HG02571 (cell line): Measurements from ENCODE around the gene CDKAL1.
A peak's percentile ranks its signal among the peaks of the same experiment; 100 is the strongest.

Experiments
- ATAC-seq: cut with Tn5 transposase; IDR thresholded peaks from one replicate; pipeline ENCODE4 v1.9.1; 2021; ENCODE audit warnings: mild to moderate bottlenecking, moderate library complexity; ENCODE audit not compliant: unreplicated experiment

CDKAL1 gene

GRCh38 chr6:20868397-20869096 is 334.3 kb downstream of the CDKAL1 start:
- no peak for ATAC-seq

DNA sequence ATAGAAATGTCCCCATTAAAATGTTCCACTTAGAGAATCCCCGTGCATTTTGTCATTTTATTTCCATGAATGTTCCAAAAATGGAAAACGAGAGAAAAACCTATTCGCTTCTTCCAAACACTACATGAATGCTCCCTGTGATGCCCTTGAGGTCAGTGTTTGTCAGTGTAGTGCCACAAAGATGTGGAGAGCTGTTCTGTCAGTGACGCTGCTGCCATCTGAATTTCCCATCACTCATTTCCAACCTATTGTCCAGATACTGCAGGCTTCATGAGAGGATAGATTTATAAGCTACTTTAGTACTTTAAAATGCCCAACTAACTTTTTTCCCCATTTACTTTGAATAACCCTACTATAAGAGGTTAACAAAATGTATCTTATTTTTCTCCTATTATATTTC is 335.8 kb downstream of the CDKAL1 start:
- no peak for ATAC-seq

GRCh38 chr6:20870493-20870892 is 336.2 kb downstream of the CDKAL1 start:
- no peak for ATAC-seq

DNA sequence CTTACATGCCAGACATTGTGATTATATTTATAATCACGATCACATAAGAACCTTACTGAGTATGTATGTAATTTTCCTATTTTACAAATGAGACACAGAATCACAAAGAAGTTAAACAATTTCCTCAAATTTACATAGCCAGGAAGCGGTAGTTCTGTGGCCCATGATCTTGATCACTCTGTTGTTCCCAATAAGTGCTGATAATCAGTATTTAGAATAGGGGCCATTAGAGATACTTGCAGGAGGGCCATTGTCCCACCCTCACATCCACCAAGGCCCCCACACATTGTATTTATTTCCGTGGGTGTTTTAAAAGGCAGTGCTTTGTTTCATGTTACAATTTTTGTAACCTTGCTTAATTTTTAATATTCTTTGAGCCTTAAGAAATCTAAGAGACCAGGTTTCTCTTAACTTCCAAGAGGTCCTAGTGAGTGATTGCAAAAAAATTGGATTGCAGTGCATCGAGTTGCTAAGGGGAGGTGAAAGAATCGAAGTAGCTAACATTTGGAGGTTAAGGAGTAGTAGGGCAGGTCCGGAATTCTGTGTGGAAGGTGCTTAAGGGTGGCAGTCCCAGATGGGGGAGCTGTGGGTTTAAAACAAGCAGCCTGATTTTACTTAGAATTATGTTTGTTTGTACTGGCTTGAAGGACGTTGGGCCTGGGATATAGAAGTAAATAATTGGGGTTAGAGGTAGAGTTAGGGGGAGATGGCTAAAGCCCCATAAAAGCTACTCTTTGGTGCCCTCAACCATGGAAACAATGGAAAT is 339.4 kb downstream of the CDKAL1 start:
- ATAC-seq = no peak

DNA sequence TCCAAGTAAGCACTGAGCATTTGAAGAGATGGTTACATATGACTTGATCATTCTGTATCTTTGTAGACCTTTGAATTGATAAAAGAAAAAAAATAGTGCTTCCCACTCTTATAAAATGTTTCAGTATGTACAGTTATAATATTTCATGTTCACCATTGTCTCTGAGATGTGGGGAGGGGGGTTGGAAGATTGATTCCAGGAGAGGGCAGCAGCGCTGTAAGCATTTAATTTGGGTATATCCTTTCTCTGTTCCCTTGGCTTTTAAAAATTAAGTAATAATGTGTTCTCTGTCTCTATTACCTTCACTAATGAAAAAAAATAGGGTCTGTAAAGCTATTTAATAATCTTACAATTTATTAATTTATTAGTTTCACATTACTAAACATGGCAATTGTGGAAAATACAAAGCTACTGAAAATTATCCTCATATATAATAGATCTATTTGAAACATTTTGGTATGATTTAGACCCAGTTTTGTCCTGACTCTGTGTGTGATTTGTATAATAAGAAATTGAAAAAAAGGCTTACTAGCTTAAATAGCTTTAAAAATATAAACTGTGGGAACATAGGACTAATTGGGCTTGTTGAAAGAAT is 341.2 kb downstream of the CDKAL1 start:
- no peak for ATAC-seq

DNA sequence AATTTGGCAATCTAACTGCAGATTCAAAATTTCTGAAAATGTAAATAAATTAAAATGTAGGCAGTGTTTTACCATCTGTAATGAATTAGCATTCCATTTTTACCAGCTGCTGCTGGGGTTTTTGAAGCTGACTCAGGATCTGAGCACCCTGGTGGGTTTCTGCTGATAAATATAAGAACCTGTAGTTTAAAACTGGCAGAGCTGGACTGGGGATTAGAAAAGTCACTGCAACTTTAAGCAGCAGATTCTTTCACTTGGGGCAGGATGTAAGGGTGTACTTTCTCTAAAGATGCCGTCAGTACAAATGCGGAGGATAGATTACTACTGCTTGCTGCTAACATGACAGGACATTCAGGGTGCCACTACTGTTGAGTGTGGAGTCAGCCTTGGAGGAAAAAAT is 341.8 kb downstream of the CDKAL1 start:
- ATAC-seq = no peak

GRCh38 chr6:20876561-20876960 is 342.3 kb downstream of the CDKAL1 start:
- no peak for ATAC-seq

DNA sequence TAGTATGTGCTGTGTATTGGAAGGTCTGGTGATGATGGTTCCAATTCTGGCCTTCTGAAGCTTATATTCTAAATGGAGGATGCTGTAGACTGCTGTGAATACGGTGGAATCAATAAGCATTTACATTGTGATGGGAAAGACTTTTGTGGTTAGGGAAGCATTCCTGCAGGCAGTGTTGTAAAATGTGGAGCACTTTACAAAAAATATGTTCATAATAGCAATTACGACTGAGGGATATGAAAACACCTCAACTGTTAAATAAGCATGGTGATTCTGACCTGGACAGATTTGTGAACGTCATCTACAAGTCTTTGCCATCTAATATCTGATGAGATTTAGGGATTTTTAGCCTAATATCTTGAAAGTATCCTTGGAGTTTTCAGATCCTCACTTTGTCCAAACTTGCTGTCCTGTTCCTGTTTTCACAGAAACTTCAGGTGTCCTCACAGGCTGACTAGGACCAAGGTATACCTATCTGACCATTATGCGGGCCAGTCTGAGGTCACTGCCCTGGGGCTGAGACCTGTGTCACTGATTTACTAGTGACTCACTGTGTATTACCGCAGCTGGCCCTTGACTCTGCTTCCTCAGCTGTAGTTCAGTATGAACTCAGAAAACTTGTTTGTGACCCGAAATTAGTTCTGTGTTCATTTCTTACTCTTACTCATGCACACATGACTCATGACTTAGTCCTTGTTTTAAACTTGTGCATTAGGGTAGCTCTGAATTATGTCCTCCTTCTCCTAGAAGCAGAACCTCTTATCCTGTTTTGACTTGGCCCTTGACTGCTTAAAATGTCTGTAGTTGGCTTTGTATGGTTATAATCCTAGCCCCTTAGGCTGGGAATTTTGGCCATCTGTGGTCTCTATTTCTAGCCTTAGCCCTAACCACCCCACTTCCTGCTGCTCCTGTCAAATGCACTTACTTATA is 343.0 kb downstream of the CDKAL1 start:
- ATAC-seq = peak; percentile 98

DNA sequence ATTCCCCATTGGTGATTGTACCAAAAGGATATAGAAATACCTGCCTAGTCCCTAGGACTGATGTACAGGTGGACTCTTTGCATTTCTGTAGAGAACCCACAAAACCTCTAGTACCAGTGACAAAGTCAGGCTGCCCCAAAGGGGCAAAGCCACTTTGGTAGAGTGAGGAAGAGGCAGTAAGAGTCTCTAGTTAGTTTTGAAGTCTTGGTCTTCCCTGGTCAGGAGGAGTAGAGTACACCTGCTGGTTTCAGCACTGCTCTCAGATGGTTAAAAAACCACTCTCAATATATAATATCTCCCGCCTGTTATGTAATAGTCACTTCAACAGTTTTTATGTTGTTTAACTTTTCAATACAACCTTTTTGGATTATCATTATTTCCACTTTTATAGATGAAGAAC is 344.9 kb downstream of the CDKAL1 start:
- peak; percentile 23 for ATAC-seq

DNA sequence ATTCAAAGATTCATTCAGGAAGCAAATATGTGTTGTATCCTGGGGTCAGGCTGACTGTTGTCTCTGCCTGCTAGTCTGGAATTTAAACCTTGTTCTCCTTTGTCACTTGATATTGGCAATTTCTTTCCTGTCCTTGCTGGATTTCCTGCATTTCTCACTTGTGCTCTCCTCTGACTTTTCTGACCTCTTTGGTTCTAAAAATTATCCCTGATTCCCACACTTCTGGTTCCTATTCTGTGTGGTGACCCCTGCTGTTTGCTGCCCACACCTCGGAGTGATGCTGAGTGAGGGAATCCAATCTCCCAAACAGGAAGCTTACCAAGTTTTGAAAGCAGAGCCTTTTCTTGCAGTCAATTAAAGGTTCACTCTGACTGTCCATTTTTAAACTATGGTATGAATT is 345.3 kb downstream of the CDKAL1 start:
- no peak for ATAC-seq

GRCh38 chr6:20881365-20881764 is 347.1 kb downstream of the CDKAL1 start:
- no peak for ATAC-seq

DNA sequence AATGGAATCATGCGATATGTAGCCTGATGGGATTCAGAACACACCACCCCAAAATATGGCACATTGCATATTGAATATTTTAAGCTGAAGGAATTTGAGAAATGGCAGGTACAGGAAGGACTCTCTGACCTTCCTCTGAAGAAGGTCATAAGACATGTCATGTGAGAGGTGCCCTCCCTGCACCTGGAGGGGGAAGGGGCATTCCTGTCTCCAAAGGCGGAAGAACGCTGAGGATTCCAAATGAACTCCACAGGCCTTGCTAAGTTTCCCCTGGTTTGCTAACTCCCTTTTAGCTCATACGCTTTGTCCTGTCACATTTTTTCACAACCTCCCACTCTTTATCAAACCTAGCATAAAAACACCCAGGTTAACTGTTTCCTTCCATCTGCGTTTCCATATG is 347.8 kb downstream of the CDKAL1 start:
- ATAC-seq = no peak

- ATAC-seq = no peak
Observed at GRCh38 chr6:20885076-20885475, 350.8 kb downstream of the CDKAL1 start.

DNA sequence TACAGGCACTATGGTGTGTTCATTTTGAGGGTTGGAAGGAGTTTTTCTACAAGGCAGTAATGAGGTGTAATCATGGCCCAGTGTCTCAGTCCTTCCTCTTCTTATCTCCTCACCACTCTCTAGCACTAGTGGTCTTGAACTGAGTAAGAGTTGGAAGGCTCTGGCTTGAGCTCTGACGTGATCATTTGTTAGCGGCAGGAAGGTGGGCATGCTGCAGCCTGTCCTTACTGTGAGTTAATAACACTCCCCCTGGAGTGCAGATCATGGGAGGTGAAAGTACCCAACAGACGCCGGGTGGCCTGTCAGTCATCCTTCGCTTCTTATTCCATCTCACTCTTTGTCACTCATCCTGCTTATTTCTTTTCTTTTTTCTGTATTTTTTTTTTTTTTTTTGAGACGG is 356.9 kb downstream of the CDKAL1 start:
- no peak for ATAC-seq

- no peak for ATAC-seq
Observed at GRCh38 chr6:20892365-20892764, 358.1 kb downstream of the CDKAL1 start.

DNA sequence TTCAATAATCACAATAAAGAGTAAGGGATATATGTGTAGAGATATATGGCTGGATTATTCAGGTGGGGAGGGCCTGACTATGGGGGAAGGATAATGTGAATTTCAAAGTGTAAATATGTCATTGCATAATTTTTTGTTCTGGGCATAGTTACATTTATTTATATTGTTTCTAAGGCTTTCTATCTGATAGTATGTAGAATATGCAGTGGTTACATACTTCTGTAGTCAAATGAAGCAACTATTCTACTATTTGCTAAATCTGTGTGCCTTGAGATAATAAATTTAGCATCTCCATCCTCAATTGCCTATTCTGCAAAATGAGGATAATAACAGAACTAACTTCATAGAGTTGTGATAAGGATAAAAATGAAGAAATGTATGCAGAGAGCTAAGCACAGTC is 359.2 kb downstream of the CDKAL1 start:
- ATAC-seq = no peak

- ATAC-seq = peak; percentile 95
Observed at GRCh38 chr6:20900389-20901160, 366.3 kb downstream of the CDKAL1 start.

DNA sequence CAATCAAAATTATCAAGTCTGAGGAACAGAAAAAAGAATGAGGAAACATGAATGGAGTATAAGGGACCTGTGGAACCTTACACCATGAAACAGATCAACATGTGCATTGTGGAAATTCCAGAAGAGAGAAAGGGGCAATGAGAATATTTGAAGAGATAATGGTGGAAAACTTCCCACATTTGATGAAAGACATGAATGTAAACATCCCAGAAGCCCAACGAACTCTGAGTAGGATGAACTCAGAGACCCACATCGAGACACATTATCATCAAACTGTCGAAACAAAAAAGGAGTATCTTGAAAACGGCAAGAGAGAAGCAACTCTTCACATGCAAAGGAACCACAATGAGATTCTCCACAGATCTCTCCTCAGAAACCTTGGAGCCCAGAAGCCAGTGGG is 371.1 kb downstream of the CDKAL1 start:
- ATAC-seq = no peak

DNA sequence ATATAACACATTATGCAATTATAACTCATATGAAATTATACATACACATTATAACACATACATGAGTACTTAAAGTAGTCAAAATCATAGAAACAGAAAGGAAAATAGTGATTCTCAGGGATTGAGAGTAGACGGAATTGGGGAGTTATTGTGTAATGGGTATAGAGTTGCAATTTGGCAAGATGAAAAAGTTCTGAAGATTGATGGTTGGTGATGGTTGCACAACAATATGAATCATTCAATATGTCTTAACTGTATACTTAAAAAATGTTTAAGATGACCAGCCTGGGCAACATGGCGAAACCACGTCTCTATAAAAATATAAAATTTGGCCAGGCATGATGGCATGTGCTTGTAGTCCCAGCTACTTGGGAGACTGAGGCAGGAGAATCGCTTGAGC is 372.7 kb downstream of the CDKAL1 start:
- no peak for ATAC-seq

DNA sequence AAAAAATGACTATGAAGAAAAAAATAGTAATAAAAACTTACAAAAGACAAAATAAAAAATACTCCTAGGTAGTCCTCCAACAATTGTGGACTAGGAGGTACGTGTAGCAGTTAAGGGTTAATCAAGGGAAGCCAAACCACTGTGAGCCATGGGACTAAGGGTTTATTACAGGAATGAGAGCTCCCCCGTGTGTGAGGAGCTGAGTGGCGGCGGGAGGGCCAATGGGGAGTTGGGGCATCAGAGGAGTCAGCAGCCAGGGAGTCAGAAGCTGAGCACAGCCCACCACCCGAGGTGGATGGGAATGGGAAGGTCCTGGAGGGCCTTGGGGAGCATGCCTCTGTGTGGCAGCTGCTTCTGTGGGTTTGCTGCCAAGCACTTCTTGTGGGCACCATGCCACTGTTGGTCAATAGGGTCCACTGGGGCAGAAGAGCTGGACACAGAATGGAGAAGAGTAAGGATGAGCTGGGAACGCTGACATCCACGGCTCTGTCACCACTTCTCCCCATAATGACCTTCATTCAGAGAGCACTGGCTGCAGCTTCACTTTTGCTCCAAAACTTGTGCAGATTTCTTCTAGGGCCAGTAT is 373.3 kb downstream of the CDKAL1 start:
- no peak for ATAC-seq
